GM21447 (cell line): ENCODE measurements around the gene PACRG.

ENCODE experiments used
- ATAC-seq: cut with Tn5 transposase; IDR thresholded peaks from one replicate; pipeline ENCODE4 v1.9.1; 2021; ENCODE audit not compliant: unreplicated experiment

Gene PACRG

GRCh38 chr6:163324688-163325389 lies 597.1 kb downstream of the PACRG start:
- ATAC-seq: no peak

GRCh38 chr6:163325390-163325784 lies 597.6 kb downstream of the PACRG start:
- no peak for ATAC-seq

- no peak for ATAC-seq
Measured at GRCh38 chr6:163327165-163327880, 599.5 kb downstream of the PACRG start.

GRCh38 chr6:163327921-163328320 lies 600.1 kb downstream of the PACRG start:
- no peak for ATAC-seq

GRCh38 chr6:163328411-163328810 lies 600.6 kb downstream of the PACRG start:
- no peak for ATAC-seq

GRCh38 chr6:163329991-163330390 lies 602.2 kb downstream of the PACRG start:
- ATAC-seq: no peak

- no peak for ATAC-seq
Measured at GRCh38 chr6:163331245-163331644, 603.5 kb downstream of the PACRG start.

- ATAC-seq: no peak
Measured at GRCh38 chr6:163332575-163332974, 604.8 kb downstream of the PACRG start.

GRCh38 chr6:163333038-163333437 lies 605.3 kb downstream of the PACRG start:
- ATAC-seq: no peak

- ATAC-seq: no peak
Measured at GRCh38 chr6:163333701-163334663, 606.2 kb downstream of the PACRG start.

- no peak for ATAC-seq
Measured at GRCh38 chr6:163335056-163335455, 607.3 kb downstream of the PACRG start.

GRCh38 chr6:163335671-163336545 lies 608.1 kb downstream of the PACRG start:
- ATAC-seq: no peak

GRCh38 chr6:163336961-163337360 lies 609.2 kb downstream of the PACRG start:
- ATAC-seq: no peak

- ATAC-seq: no peak
Measured at GRCh38 chr6:163337958-163338357, 610.2 kb downstream of the PACRG start.

- no peak for ATAC-seq
Measured at GRCh38 chr6:163338671-163339405, 611.1 kb downstream of the PACRG start.

GRCh38 chr6:163339466-163339865 lies 611.7 kb downstream of the PACRG start:
- no peak for ATAC-seq

GRCh38 chr6:163340201-163340887 lies 612.6 kb downstream of the PACRG start:
- ATAC-seq: no peak

GRCh38 chr6:163341224-163342061 lies 613.7 kb downstream of the PACRG start:
- no peak for ATAC-seq
